ENCODE data around the gene KRIT1.

GRCh38 chr7:92281031-92281430 lies 35.3 kb upstream of the KRIT1 start:
- no peak for TF ChIP-seq CTCF (IDR thresholded peaks at IDR 0.05 in 4 of 5, conservative IDR thresholded peaks at IDR 0.05 in 1 of 5)
- TF ChIP-seq POLR2A (IDR thresholded peaks at IDR 0.05): no peak
